ENCODE results near the gene CRIP2. TPM values are rescaled to one million over a fixed set of nuclear protein-coding genes. Genes with fewer than 3 reads are reported as not detected.

The CRIP2 gene
- total RNA-seq, 6 experiments from 2014 or later = 11.2 to 50.0 (median 27.5) TPM

DNA sequence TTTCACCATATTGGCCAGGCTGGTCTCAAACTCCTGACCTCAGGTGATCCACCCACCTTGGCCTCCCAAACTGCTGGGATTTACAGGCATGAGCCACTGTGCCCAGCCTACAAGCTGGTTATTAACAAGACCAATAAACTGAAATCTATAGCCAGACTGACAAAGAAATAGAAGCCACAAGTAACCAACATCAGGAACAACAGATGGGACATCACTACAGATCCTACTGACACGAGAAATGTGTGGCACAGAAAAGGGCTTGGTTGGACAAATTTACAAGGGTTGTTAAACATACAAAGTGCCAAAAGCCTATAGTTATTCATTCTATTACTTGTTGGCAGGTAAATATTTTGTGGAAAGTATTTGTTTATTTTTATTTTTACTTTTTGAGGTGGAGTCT lies 43.4 kb upstream of the CRIP2 start:
- Histone ChIP-seq H3K27ac (peak overlapping the region; percentile 20 to 87 (median 77)), H3K9me3 (no peaks in the 10 kb centered on the region), H3K27me3 (no peaks in the 10 kb centered on the region), H3K4me3 (no peak overlapping the region), H3K4me1 (peaks cover 0 to 33% (median 15%) of the 10 kb centered on the region in 4 donors), H3K36me3 (no peaks in the 10 kb centered on the region)
- no peak for DNase-seq
- no peak for ATAC-seq
- no peak for TF ChIP-seq POLR2A (IDR thresholded peaks at IDR 0.05)
- TF ChIP-seq, protein P1, sequence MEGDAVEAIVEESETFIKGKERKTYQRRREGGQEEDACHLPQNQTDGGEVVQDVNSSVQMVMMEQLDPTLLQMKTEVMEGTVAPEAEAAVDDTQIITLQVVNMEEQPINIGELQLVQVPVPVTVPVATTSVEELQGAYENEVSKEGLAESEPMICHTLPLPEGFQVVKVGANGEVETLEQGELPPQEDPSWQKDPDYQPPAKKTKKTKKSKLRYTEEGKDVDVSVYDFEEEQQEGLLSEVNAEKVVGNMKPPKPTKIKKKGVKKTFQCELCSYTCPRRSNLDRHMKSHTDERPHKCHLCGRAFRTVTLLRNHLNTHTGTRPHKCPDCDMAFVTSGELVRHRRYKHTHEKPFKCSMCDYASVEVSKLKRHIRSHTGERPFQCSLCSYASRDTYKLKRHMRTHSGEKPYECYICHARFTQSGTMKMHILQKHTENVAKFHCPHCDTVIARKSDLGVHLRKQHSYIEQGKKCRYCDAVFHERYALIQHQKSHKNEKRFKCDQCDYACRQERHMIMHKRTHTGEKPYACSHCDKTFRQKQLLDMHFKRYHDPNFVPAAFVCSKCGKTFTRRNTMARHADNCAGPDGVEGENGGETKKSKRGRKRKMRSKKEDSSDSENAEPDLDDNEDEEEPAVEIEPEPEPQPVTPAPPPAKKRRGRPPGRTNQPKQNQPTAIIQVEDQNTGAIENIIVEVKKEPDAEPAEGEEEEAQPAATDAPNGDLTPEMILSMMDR (IDR thresholded peaks at IDR 0.05) = no peak
- WGBS (ENCODE audit: insufficient coverage, low coverage, low lambda C conversion rate, missing lambda C conversion rate) = 64% methylated on average over 1 of the region's 1 CpG
- intact Hi-C loops (cut with DNase I) = no loop called here

DNA sequence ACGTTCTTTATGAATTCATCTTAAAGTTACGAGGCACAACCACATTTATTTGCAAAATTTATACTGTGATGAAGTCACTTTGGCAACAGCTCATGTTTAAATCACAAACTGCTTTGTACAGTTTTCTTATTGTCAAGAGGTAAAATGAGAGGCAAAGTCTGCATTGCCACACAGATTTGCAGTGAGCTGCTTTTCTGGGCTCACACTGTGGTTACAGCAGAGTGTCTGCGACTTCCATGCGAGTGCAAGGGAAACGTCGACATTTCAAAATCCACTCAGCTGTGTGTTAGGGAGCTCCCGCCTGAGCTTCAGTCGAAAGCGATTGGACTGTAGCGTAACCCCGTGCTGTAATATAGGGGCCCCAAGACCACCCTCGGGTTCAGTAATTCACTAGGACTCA lies 42.0 kb upstream of the CRIP2 start:
- ATAC-seq = peak; percentile 27 to 71 (median 52)
- WGBS (ENCODE audit: insufficient coverage, low coverage, low lambda C conversion rate, missing lambda C conversion rate) = 59% methylated on average over 9 of the region's 12 CpGs

DNA sequence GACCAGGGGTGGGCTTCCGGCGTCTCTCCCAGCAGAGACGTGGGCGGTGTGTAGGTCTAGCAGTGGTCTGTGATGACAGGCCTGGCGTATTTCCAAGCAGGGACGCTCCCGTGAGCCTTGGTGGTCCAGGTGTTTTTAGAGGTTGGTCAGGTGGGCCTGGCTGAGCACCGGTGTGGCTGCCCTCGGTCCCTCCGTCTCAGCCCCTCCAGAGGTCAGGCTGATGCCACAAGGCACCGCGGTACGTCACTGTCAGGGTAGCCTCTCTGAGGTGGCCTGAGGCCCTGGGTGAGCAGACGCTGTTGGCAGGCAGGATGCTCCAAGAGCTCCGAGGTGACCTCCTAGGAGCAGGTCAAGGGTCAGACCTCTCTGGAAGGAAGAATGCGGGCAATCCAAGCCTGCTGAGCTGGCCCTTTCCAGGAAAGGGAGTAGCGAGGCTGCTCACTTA lies 41.4 kb upstream of the CRIP2 start:
- Histone ChIP-seq H3K27me3 (no peaks in the 10 kb centered on the region), H3K9me3 (no peaks in the 10 kb centered on the region), H3K36me3 (no peaks in the 10 kb centered on the region), H3K4me3 (no peak overlapping the region), H3K4me1 (peaks cover 0 to 33% (median 15%) of the 10 kb centered on the region in 4 donors), H3K27ac (peak overlapping the region in 2 of 3 donors; percentile 26 to 87)
- WGBS (ENCODE audit: insufficient coverage, low coverage, low lambda C conversion rate, missing lambda C conversion rate) = 33% methylated on average over 1 of the region's 17 CpGs
- TF ChIP-seq, protein P1 (IDR thresholded peaks at IDR 0.05) = no peak
- TF ChIP-seq POLR2A (IDR thresholded peaks at IDR 0.05) = no peak
- intact Hi-C loops (cut with DNase I) = no loop called here
- DNase-seq (peak in 1 of 3 donors; percentile 68), ATAC-seq (peak; percentile 26 to 56 (median 36))

More for the DNA sequence above, 42.0 kb upstream of the CRIP2 start:
- peaks cover 0 to 33% (median 15%) of the 10 kb centered on the region in 4 donors for H3K4me1 ChIP-seq
- no peaks in the 10 kb centered on the region for H3K9me3 ChIP-seq
- no peaks in the 10 kb centered on the region for H3K27me3 ChIP-seq
- DNase-seq = peak in 1 of 3 donors; percentile 51
- H3K4me3 ChIP-seq = no peak overlapping the region
- intact Hi-C loops (cut with DNase I) = no loop called here
- no peaks in the 10 kb centered on the region for H3K36me3 ChIP-seq
- no peak for TF ChIP-seq POLR2A (IDR thresholded peaks at IDR 0.05)
- TF ChIP-seq, protein P1 (IDR thresholded peaks at IDR 0.05) = no peak
- H3K27ac ChIP-seq = peak overlapping the region in 2 of 3 donors; percentile 26 to 87

DNA sequence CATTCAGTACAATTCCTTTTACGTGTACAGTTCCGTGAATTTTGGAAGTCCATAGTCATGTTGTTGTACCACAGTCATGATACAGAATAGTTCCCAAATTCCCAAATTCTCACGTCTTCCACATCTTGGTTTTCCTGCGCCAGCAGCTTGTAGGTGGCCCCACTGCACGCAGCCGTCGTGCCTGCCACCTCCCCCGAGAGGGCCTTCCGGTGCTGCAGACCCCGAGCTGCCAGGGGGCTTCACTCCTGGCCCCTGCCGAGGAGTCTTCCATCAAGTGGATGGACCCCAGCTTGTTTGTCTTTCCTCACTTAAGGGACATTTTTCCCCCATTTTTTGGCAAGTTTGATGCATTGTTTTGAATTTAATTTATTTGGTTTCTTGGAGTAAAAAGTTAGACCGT lies 38.2 kb upstream of the CRIP2 start:
- intact Hi-C loops (cut with DNase I) = no loop called here
- WGBS (ENCODE audit: insufficient coverage, low coverage, low lambda C conversion rate, missing lambda C conversion rate) = 85% methylated on average over 6 of the region's 12 CpGs
- no peaks in the 10 kb centered on the region for H3K9me3 ChIP-seq

More for the DNA sequence above, 38.2 kb upstream of the CRIP2 start:
- no peak overlapping the region for H3K27ac ChIP-seq
- TF ChIP-seq, protein P1 (IDR thresholded peaks at IDR 0.05) = no peak
- no peak for TF ChIP-seq POLR2A (IDR thresholded peaks at IDR 0.05)
- H3K27me3 ChIP-seq = no peaks in the 10 kb centered on the region
- H3K4me3 ChIP-seq = no peak overlapping the region
- no peaks in the 10 kb centered on the region for H3K36me3 ChIP-seq
- ATAC-seq (no peak), DNase-seq (no peak)
- H3K4me1 ChIP-seq = peaks cover 0 to 25% (median 12%) of the 10 kb centered on the region in 4 donors

Measured in right lobe of liver (tissue), 6 donors.